HG02884 (cell line): ENCODE data around the gene INF2.

Source experiments
- ATAC-seq: cut with Tn5 transposase; IDR thresholded peaks from one replicate; pipeline ENCODE4 v1.9.1; 2021; ENCODE audit warnings: mild to moderate bottlenecking, moderate library complexity; ENCODE audit not compliant: unreplicated experiment

The INF2 gene

GRCh38 chr14:104700747-104701217, 11.4 kb downstream of the INF2 start:
- no peak for ATAC-seq

DNA sequence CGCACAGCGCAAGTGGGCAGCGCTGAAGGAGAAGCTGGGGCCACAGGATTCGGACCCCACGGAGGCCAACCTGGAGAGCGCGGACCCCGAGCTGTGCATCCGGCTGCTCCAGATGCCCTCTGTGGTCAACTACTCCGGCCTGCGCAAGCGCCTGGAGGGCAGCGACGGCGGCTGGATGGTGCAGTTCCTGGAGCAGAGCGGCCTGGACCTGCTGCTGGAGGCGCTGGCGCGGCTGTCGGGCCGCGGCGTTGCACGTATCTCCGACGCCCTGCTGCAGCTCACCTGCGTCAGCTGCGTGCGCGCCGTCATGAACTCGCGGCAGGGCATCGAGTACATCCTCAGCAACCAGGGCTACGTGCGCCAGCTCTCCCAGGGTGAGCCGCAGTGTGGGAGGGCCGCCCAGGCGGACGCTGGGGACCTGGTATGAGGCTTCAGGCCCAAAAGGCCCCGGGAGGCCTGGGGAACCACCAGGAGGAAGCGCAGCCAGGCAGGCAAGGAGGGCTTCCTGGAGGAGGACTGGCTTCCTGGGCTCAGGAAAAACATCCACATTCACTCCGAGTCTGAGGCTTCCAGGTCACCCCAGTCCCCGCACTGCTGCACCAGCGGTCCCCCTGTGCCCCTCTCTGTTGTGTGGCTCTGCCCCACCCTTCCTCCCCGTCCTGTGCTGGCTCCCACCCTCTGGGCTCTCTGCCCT, 12.1 kb downstream of the INF2 start:
- no peak for ATAC-seq

DNA sequence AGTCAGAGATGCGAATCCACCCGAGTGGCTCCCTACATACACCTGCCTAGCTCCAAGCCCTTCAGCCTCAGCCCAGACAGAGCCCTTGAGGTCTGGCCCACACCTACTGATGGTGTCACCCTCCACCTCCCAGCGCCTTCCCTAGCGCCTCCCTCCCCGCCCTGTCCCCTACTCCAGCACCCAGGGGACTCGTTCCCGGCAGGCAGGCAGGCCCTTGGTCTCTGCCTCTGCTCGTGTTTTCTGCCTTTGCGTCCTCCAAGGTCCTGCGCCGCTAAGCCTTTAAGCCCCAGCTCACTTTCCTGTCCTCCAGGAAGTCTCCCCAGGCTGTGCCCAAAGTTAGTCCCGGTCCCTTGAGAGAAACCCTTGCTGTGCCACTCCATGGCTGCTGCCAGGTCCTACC, 12.7 kb downstream of the INF2 start:
- ATAC-seq: no peak

- no peak for ATAC-seq
These were observed 13.3 kb downstream of the INF2 start for GRCh38 chr14:104702673-104703072.

GRCh38 chr14:104703269-104703668, 13.9 kb downstream of the INF2 start:
- no peak for ATAC-seq

GRCh38 chr14:104704252-104704651, 14.8 kb downstream of the INF2 start:
- no peak for ATAC-seq

DNA sequence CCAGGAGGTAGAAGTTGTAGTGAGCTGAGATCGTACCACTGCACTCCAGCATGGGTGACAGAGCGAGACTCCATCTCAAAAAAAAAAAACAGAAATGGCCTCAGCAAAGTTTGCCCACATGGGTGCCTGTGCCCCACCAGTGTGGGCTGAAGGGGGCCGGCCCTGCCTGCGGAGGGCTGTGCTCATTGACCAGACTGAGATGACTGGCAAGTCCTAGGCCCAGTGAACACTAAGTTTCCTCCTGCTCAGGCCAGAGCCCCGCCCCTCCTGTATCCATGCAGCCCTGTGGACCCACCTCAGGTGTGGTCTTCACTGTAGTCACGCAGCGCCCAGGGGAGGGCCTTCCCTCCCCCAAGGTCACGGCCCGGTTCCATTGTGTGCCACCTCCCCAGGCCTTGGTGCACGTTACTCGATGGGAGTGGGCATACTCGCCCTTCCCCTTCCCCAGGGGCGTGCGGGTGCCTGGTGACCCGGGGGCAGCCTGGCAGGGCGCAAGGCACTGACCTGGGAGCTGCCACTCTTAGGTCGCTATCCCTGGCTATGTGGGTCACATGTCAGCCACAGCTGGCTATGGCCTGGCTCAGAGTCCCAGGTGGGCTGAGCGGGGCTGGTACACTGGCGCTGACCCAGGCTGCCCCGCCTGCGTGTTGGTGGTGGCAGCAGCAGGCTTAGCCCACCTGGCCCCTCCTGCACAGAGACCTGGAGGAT, 16.1 kb downstream of the INF2 start:
- ATAC-seq: no peak

- ATAC-seq: no peak
These were observed 17.6 kb downstream of the INF2 start for GRCh38 chr14:104706733-104707607.

DNA sequence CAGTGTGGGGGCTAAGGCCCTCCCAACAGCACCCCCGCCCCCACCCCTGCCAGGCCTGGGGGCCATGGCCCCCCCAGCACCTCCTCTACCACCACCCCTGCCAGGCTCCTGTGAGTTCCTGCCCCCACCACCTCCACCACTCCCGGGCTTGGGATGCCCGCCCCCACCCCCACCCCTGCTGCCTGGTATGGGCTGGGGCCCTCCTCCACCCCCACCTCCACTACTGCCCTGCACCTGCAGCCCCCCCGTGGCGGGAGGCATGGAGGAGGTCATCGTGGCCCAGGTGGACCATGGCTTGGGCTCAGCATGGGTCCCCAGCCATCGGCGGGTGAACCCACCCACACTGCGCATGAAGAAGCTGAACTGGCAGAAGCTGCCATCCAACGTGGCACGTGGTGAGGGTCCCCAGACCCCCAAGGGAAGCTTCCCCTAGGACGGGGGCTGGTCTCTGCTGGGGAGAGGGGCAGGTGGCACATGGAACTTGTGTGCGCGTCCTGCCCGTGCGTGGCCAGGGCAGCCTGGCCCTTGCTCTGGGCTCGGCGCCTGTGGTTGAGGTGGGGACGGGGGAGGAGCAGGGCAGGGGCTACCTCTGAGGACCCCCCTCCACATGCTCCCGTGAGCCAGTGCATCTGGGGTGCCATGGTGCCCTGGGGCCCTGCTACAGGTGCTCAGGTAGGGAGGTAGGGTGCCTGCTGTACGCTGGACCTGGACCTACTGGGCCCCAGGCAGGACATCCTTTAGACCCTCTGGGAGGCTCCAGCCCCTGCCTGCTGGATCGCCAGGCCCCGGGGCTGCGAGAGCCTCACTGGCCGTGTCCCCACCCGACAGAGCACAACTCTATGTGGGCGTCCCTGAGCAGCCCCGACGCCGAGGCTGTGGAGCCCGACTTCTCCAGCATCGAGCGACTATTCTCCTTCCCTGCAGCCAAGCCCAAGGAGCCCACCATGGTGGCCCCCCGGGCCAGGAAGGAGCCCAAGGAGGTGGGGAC, 18.5 kb downstream of the INF2 start:
- ATAC-seq: no peak

DNA sequence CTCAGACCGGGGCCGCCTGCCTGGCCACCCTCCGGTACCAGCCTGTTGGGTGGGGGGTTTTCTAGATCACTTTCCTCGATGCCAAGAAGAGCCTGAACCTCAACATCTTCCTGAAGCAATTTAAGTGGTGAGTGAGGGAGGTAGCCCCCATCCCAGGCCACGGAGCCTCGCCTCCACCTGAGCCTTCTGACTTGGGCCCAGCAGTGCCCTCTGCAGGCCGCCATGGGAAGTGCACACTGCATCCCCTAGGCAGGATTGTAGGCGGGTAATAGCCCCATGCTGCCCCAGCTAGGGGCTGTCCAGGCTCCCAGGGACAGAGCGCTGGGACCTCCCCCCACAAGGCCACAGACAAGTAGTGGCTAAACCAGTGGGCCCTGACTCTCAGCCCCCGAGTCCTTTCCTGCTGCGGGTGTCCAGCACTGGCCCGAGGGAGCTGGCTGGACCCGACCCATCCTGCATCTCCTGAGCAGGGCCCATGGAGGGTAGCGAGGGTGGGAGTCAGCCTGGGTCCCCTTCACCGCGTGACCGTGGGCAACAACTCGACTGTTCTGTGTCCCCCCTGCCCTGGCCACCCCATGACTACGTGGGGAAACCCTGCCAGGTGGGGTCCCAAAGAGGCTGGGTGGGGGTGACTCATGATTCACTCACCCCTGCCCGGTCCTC, 19.3 kb downstream of the INF2 start:
- no peak for ATAC-seq

- no peak for ATAC-seq
These were observed 20.1 kb downstream of the INF2 start for GRCh38 chr14:104709387-104710039.

- ATAC-seq: no peak
These were observed 20.8 kb downstream of the INF2 start for GRCh38 chr14:104710071-104710735.

- ATAC-seq: no peak
These were observed 23.7 kb downstream of the INF2 start for GRCh38 chr14:104712881-104713734.

DNA sequence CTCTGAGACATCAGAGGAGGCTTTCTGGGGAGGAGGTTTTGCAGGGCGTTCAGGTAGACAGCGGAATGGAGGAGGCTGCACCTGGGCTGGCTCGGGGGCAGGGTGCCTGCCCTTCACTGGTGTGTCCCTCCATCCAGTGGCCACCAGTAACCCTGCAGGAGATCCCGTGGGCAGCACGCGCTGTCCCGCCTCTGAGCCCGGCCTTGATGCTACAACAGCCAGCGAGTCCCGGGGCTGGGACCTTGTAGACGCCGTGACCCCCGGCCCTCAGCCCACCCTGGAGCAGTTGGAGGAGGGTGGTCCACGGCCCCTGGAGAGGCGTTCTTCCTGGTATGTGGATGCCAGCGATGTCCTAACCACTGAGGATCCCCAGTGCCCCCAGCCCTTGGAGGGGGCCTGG, 24.6 kb downstream of the INF2 start:
- ATAC-seq: no peak

GRCh38 chr14:104714681-104715080, 25.3 kb downstream of the INF2 start:
- no peak for ATAC-seq

DNA sequence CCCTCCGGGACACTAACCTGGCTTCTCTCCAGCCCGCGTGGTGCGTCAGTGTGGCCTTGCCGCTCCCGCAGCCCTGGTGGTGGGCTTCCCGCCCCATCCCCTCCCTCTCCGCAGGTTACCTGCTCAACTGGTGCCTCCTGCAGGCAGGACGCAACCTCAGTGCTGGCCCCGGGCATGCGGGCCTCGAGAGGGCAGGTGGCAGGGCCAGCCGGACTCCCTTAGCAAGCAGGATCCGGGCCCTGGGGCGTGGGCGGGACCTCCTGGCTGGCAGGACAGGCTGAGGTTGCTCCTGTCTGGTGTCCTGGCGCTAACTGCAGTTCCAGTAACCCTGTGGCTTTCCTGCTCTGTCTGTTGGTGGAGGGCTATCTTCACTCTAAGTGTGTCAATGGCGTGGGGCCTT, 26.0 kb downstream of the INF2 start:
- ATAC-seq: no peak

- no peak for ATAC-seq
These were observed 26.5 kb downstream of the INF2 start for GRCh38 chr14:104715871-104716270.

DNA sequence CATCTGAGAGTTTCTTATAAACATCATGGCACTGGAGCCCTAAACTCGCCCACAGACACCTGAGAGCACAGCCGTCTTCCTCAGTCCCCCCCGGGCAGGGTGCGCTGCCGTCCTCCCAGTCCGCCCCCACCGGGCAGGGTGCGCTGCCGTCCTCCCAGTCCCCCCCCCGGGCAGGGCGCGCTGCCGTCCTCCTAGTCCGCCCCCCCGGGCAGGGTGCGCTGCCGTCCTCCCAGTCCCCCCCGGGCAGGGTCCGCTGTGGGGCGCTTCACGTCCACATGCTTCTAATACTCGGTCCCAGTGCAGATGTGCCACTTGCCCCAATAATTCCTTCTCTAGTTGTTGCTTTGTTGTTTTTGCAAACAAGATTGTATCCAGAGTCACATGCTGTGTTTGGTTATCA, 27.7 kb downstream of the INF2 start:
- no peak for ATAC-seq
